ENCODE results near the gene EXOC6B. TPM values are rescaled to one million over a fixed set of nuclear protein-coding genes. Genes with fewer than 3 reads are reported as not detected.

EXOC6B gene
- total RNA-seq, 4 donors from 2014 or later = 54.0 to 121 (median 78.7) TPM

- Histone ChIP-seq H3K36me3 (no peaks in the 10 kb centered on the region), H3K27me3 (no peaks in the 10 kb centered on the region), H3K4me3 (no peak overlapping the region), H3K9me3 (no peaks in the 10 kb centered on the region), H3K27ac (no peak overlapping the region), H3K4me1 (no peaks in the 10 kb centered on the region)
- no peak for TF ChIP-seq POLR2AphosphoS5 (IDR thresholded peaks at IDR 0.05)
- TF ChIP-seq, protein P1, sequence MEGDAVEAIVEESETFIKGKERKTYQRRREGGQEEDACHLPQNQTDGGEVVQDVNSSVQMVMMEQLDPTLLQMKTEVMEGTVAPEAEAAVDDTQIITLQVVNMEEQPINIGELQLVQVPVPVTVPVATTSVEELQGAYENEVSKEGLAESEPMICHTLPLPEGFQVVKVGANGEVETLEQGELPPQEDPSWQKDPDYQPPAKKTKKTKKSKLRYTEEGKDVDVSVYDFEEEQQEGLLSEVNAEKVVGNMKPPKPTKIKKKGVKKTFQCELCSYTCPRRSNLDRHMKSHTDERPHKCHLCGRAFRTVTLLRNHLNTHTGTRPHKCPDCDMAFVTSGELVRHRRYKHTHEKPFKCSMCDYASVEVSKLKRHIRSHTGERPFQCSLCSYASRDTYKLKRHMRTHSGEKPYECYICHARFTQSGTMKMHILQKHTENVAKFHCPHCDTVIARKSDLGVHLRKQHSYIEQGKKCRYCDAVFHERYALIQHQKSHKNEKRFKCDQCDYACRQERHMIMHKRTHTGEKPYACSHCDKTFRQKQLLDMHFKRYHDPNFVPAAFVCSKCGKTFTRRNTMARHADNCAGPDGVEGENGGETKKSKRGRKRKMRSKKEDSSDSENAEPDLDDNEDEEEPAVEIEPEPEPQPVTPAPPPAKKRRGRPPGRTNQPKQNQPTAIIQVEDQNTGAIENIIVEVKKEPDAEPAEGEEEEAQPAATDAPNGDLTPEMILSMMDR (IDR thresholded peaks at IDR 0.05) = no peak
- no peak for TF ChIP-seq EP300 (IDR thresholded peaks at IDR 0.05)
- no peak for TF ChIP-seq POLR2A (IDR thresholded peaks at IDR 0.05)
- DNase-seq (ENCODE audit: low spot score in 2 of 2) = no peak
- WGBS = 96% methylated on average over 8 of the region's 8 CpGs
Measured at GRCh38 chr2:72674982-72675915, 150.6 kb downstream of the EXOC6B start.

DNA sequence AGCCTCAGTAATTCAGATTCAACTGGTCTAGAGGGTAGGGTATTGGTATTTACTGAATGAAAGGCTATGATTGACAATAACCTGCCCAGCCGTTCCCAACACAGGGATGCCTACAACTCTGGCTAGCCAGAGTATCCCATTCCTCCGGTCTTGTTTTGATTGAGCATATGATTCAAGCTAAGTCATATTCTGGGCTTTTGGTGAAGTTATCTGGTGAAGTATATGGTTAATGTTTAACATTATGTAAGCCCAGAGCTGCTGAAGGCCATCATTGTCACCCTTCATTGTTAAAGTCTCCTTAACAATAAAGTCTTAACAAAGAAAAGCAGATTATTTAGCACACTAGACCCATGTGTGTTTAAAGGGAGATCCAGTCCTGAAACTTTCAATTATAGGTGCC, 152.6 kb downstream of the EXOC6B start:
- DNase-seq (ENCODE audit: low spot score in 2 of 2) = no peak
- H3K36me3 ChIP-seq = no peaks in the 10 kb centered on the region
- no peak for TF ChIP-seq EP300 (IDR thresholded peaks at IDR 0.05)
- no peak for TF ChIP-seq POLR2AphosphoS5 (IDR thresholded peaks at IDR 0.05)
- no peak for TF ChIP-seq POLR2A (IDR thresholded peaks at IDR 0.05)
- TF ChIP-seq, protein P1 (IDR thresholded peaks at IDR 0.05) = no peak
- H3K9me3 ChIP-seq = no peaks in the 10 kb centered on the region
- H3K4me1 ChIP-seq = no peaks in the 10 kb centered on the region
- 98% methylated on average over 2 of the region's 2 CpGs for WGBS
- H3K27ac ChIP-seq = no peak overlapping the region
- H3K4me3 ChIP-seq = no peak overlapping the region
- no peaks in the 10 kb centered on the region for H3K27me3 ChIP-seq

DNA sequence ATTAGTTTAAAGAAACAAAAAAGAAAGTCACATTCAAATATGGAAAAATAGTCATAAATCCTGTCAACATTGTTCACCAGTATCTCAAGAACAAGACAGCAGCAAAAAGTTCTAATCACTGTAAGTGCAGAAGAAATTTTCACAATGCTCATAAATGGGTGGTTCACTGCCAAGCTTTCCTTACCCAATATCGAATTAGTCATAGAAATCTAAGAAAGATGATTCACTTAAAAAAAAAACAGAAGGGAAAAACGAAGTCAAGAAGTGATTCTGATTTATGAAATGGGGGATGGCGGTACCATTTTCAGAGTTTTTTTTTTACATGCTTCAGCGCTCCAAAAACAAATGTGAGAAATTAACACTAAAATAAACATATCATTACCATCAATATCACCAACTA, 156.7 kb downstream of the EXOC6B start:
- H3K9me3 ChIP-seq = peaks cover 4% of the 10 kb centered on the region
- H3K4me1 ChIP-seq = no peaks in the 10 kb centered on the region
- 50% methylated on average over 4 of the region's 4 CpGs for WGBS

DNA sequence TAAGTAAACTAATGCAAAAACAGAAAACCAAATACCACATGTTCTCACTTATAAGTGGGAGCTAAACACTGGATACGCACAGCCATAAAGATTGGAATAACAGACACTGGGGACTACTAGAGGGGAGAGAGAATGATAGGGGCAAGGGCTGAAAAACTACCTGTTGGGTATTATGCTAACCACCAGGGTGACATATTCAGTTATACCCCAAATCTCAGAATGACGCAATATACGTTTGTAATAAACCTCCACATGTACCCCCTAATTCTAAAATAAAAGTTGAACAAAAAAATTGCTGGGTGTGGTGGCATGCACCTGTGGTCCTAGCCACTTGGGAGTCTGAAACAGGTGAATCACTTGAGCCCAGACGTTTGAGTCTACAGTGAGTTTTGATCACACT, 157.2 kb downstream of the EXOC6B start:
- WGBS = 94% methylated on average over 4 of the region's 4 CpGs
- TF ChIP-seq EP300 (IDR thresholded peaks at IDR 0.05) (no peak), POLR2AphosphoS5 (IDR thresholded peaks at IDR 0.05) (no peak), POLR2A (IDR thresholded peaks at IDR 0.05) (no peak)
- TF ChIP-seq, protein P1 (IDR thresholded peaks at IDR 0.05) = no peak

More for the DNA sequence above, 156.7 kb downstream of the EXOC6B start:
- Histone ChIP-seq H3K36me3 (peaks cover 9% of the 10 kb centered on the region), H3K27me3 (no peaks in the 10 kb centered on the region), H3K4me3 (no peak overlapping the region), H3K27ac (no peak overlapping the region)
- TF ChIP-seq EP300 (IDR thresholded peaks at IDR 0.05) = no peak
- TF ChIP-seq POLR2AphosphoS5 (IDR thresholded peaks at IDR 0.05) = no peak
- TF ChIP-seq POLR2A (IDR thresholded peaks at IDR 0.05) = no peak
- TF ChIP-seq, protein P1 (IDR thresholded peaks at IDR 0.05) = no peak
- DNase-seq (ENCODE audit: low spot score in 2 of 2) = no peak

DNA sequence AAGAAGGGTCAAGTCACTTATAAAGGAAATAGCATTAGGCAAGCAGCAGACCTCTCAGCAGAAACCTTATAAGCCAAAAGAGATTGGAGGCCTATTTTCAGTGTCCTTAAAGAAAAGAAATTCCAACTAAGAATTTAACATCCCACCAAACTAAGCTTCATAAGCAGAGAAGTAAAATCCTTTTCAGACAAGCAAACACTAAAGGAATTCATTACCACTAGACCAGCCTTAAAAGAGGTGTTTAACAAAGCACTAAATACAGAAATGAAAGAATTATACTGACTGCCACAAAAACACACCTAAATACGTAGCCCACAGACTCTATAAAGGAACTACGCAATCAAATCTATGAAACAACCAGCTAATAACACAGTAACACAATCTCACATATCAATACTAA, 160.4 kb downstream of the EXOC6B start:
- TF ChIP-seq POLR2A (IDR thresholded peaks at IDR 0.05) = no peak
- TF ChIP-seq, protein P1 (IDR thresholded peaks at IDR 0.05) = no peak
- TF ChIP-seq EP300 (IDR thresholded peaks at IDR 0.05) = no peak
- no peak for TF ChIP-seq POLR2AphosphoS5 (IDR thresholded peaks at IDR 0.05)
- no peak for DNase-seq (ENCODE audit: low spot score in 2 of 2)
- Histone ChIP-seq H3K27ac (no peak overlapping the region), H3K36me3 (peaks cover 11% of the 10 kb centered on the region), H3K4me3 (no peak overlapping the region), H3K27me3 (no peaks in the 10 kb centered on the region), H3K4me1 (no peaks in the 10 kb centered on the region), H3K9me3 (peaks cover 4% of the 10 kb centered on the region)
- WGBS = 96% methylated on average over 2 of the region's 2 CpGs

More for the DNA sequence above, 157.2 kb downstream of the EXOC6B start:
- no peak overlapping the region for H3K27ac ChIP-seq
- no peaks in the 10 kb centered on the region for H3K4me1 ChIP-seq
- H3K4me3 ChIP-seq = no peak overlapping the region
- no peaks in the 10 kb centered on the region for H3K27me3 ChIP-seq
- H3K36me3 ChIP-seq = peaks cover 11% of the 10 kb centered on the region
- DNase-seq (ENCODE audit: low spot score in 2 of 2) = no peak
- peaks cover 4% of the 10 kb centered on the region for H3K9me3 ChIP-seq

Data from suprapubic skin (tissue), 4 donors.